OCI-LY7 (cell line): Measurements from ENCODE around the gene PTPRM. TPM values are rescaled to one million over a fixed set of nuclear protein-coding genes. Genes with fewer than 3 reads are reported as not detected.

Source experiments
- BruUV-seq: library from RNA; stranded (reverse); fragments of 400-500 nt; replicated peaks from 2 replicates; lab custom pipeline; 2021; lab: Mats Ljungman, UMichigan
- CTCF ChIA-PET: fragments of 300-600 bp; sonication (Branson Sonifier 250); formaldehyde crosslinking; loops from one replicate; lab custom pipeline; 2022; ENCODE audit warnings: antibody characterized with exemption; ENCODE audit not compliant: unreplicated experiment; lab: Charles Lee
- POLR2A ChIA-PET: fragments of 300-600 bp; sonication (Branson Sonifier 250); formaldehyde crosslinking; loops from one replicate; lab custom pipeline; 2022; ENCODE audit warnings: antibody characterized with exemption; lab: Charles Lee
- DNase-seq: peaks from one replicate; pipeline ENCODE4 v3.0.0-alpha.2; 2015; ENCODE audit warnings: low spot score
- H2AFZ ChIP-seq: fragments of 200-600 bp; sonication (generic), shearing (Covaris generic); 2 replicates; pipeline ENCODE4 v1.6.1; 2014; ENCODE audit warnings: mild to moderate bottlenecking, antibody characterized with exemption, low read length, moderate library complexity
- H3K27ac ChIP-seq: fragments of 200-600 bp; sonication (generic); 2 replicates; pipeline ENCODE4 v1.5.1; 2014; ENCODE audit warnings: mixed run types, low read depth, mild to moderate bottlenecking, moderate library complexity, low read length, inconsistent platforms; ENCODE audit not compliant: poor library complexity, severe bottlenecking
- H3K36me3 ChIP-seq: fragments of 200-600 bp; sonication (generic); 2 replicates; pipeline ENCODE4 v1.6.1; 2014; ENCODE audit warnings: mild to moderate bottlenecking, antibody characterized with exemption, low read length, moderate library complexity, mixed read lengths; ENCODE audit not compliant: insufficient read depth
- H3K4me1 ChIP-seq: fragments of 200-600 bp; sonication (generic); 2 replicates; pipeline ENCODE4 v1.5.1; 2014; ENCODE audit warnings: mild to moderate bottlenecking, low read length; ENCODE audit not compliant: insufficient read depth, poor library complexity, severe bottlenecking
- H3K4me2 ChIP-seq: fragments of 200-600 bp; sonication (generic); 2 replicates; pipeline ENCODE4 v1.6.1; 2014; ENCODE audit warnings: mild to moderate bottlenecking, low read length
- H3K4me3 ChIP-seq: fragments of 200-600 bp; sonication (generic); 2 replicates; pipeline ENCODE4 v1.5.1; 2014; ENCODE audit warnings: mild to moderate bottlenecking, low read depth, low read length; ENCODE audit not compliant: poor library complexity, severe bottlenecking
- H3K79me2 ChIP-seq: fragments of 200-600 bp; sonication (generic); 2 replicates; pipeline ENCODE4 v1.6.1; 2016; ENCODE audit warnings: low read depth, mild to moderate bottlenecking, low read length, moderate library complexity, mixed read lengths; ENCODE audit not compliant: insufficient read depth
- H3K9me2 ChIP-seq: fragments of 200-600 bp; sonication (generic); 2 replicates; pipeline ENCODE4 v1.6.1; 2016; ENCODE audit warnings: mild to moderate bottlenecking, low read length, mixed read lengths; ENCODE audit not compliant: insufficient read depth
- H3K9me3 ChIP-seq: fragments of 200-600 bp; sonication (generic); 2 replicates; pipeline ENCODE4 v1.6.1; 2014; ENCODE audit warnings: mild to moderate bottlenecking, mixed run types, low read length, mixed read lengths
- H4K20me1 ChIP-seq: fragments of 200-600 bp; sonication (generic); 2 replicates; pipeline ENCODE4 v1.6.1; 2014; ENCODE audit warnings: mild to moderate bottlenecking, antibody characterized with exemption, low read length, moderate library complexity, mixed read lengths; ENCODE audit not compliant: insufficient read depth
- EZH2phosphoT487 ChIP-seq: fragments of 200-600 bp; sonication (generic); IDR thresholded peaks from 2 replicates; pipeline ENCODE4 v1.6.1; 2018; ENCODE audit warnings: low read depth, borderline replicate concordance, mild to moderate bottlenecking, mixed run types, antibody characterized with exemption, low read length, moderate library complexity, mixed read lengths
- intact Hi-C: fragments of 100-400 bp; cut with micrococcal nuclease; formaldehyde crosslinking; loops from one replicate; pipeline ENCODE4 v1.10.0; 2022; ENCODE audit not compliant: unreplicated experiment
- total RNA-seq, 2 experiments: library from RNA; depleted of rRNA in 1 of 2; stranded (reverse); fragments of >200 nt in 1 of 2; shearing (Covaris generic) in 1 of 2; gene quantifications; 2 replicates each; pipeline ENCODE4 v1.2.3, GENCODE V29; 2014 to 2022
- TF ChIP-seq, protein P1 (sequence below): fragments of 200-600 bp; sonication (generic); conservative IDR thresholded peaks from 2 replicates; pipeline ENCODE4 v1.5.1; 2014; ENCODE audit warnings: mild to moderate bottlenecking, antibody characterized with exemption, low read length, moderate library complexity, mixed read lengths

PTPRM gene
- total RNA-seq, 2 experiments from 2014 or later, result not detected

DNA sequence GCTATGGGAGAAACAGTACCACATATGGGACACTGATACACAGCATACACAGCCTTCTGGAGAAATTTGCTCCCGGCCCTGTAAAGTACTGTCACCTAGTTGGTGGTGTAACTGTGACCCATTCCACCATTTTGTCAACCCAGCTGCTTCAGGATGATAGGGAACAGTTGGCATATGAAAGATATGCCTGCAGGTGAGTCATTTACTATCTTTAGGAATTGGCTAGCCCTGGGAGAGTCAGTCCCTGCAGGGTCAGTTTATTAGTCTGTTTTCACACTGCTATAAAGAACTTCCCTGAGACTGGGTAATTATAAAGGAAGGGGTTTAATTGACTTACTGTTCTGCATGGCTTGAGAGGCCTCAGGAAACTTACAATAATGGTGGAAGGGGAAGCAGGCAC, 30.0 kb upstream of the PTPRM start:
- H3K27ac ChIP-seq, result no peak overlapping the region
- no peaks in the 10 kb centered on the region for H4K20me1 ChIP-seq
- no peak overlapping the region for H3K4me3 ChIP-seq
- H3K4me2 ChIP-seq, result no peak overlapping the region
- no peak for TF ChIP-seq EZH2phosphoT487
- TF ChIP-seq, protein P1, sequence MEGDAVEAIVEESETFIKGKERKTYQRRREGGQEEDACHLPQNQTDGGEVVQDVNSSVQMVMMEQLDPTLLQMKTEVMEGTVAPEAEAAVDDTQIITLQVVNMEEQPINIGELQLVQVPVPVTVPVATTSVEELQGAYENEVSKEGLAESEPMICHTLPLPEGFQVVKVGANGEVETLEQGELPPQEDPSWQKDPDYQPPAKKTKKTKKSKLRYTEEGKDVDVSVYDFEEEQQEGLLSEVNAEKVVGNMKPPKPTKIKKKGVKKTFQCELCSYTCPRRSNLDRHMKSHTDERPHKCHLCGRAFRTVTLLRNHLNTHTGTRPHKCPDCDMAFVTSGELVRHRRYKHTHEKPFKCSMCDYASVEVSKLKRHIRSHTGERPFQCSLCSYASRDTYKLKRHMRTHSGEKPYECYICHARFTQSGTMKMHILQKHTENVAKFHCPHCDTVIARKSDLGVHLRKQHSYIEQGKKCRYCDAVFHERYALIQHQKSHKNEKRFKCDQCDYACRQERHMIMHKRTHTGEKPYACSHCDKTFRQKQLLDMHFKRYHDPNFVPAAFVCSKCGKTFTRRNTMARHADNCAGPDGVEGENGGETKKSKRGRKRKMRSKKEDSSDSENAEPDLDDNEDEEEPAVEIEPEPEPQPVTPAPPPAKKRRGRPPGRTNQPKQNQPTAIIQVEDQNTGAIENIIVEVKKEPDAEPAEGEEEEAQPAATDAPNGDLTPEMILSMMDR, result no peak
- intact Hi-C loops, result no loop called here
- H2AFZ ChIP-seq, result no peak overlapping the region
- H3K9me2 ChIP-seq, result no peaks in the 10 kb centered on the region
- no TSS peak for BruUV-seq
- H3K4me1 ChIP-seq, result no peaks in the 10 kb centered on the region
- H3K79me2 ChIP-seq, result no peaks in the 10 kb centered on the region
- no peaks in the 10 kb centered on the region for H3K36me3 ChIP-seq
- no peaks in the 10 kb centered on the region for H3K9me3 ChIP-seq
- CTCF ChIA-PET, result no interaction called here
- DNase-seq, result no peak
- POLR2A ChIA-PET, result no interaction called here

DNA sequence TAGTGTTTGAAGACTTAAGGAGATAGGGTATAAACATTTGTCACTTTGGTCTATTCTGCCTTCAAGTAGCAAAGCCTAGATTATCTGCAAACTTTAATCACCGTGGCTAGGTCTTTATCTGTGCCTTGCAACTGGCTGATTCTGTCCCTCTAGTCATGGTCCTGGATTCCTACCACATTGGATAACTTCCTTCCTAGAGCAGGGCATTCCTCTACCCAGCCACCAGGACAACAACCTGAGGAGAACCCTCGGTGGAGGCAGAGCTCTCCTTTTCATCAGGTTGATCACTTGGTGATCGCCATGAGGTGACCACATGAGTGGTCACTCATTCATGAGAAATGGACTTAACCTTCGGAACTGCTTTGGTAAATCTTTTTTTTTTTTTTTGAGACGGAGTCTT, 25.3 kb upstream of the PTPRM start:
- Histone ChIP-seq H3K36me3 (no peaks in the 10 kb centered on the region), H3K79me2 (no peaks in the 10 kb centered on the region), H3K4me2 (no peak overlapping the region), H2AFZ (no peak overlapping the region), H3K9me3 (no peaks in the 10 kb centered on the region), H3K9me2 (no peaks in the 10 kb centered on the region), H3K4me3 (no peak overlapping the region), H3K27ac (no peak overlapping the region), H4K20me1 (no peaks in the 10 kb centered on the region), H3K4me1 (no peaks in the 10 kb centered on the region)
- DNase-seq, result no peak
- intact Hi-C loops, result no loop called here
- BruUV-seq, result no TSS peak
- ChIA-PET CTCF (no interaction called here), POLR2A (no interaction called here)
- TF ChIP-seq, protein P1, result no peak
- TF ChIP-seq EZH2phosphoT487, result no peak

DNA sequence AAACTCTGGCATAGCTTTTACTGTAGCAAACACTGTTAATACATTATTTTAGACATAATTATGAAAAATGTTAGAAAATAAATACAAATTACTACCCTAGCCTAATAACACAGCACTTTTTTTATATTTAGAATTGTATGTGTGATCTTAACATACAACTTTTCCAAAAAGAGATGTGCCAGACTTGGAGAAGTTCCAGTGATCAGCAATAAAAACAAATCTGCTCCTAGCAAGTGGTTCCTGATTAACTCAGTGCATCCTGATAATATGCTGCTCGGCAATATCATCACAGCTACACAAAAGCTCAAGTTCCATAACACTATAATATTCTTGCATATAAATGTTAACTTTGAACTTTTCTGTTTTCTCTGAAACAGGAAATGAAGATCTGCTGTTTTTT, 22.4 kb upstream of the PTPRM start:
- intact Hi-C loops, result no loop called here
- Histone ChIP-seq H3K4me1 (no peaks in the 10 kb centered on the region), H3K79me2 (no peaks in the 10 kb centered on the region), H3K4me3 (no peak overlapping the region), H3K27ac (no peak overlapping the region), H3K36me3 (no peaks in the 10 kb centered on the region), H3K4me2 (no peak overlapping the region), H3K9me3 (no peaks in the 10 kb centered on the region), H2AFZ (no peak overlapping the region), H4K20me1 (no peaks in the 10 kb centered on the region), H3K9me2 (no peaks in the 10 kb centered on the region)
- no peak for DNase-seq
- BruUV-seq, result no TSS peak
- no peak for TF ChIP-seq EZH2phosphoT487
- TF ChIP-seq, protein P1, result no peak
- CTCF ChIA-PET, result no interaction called here
- POLR2A ChIA-PET, result interaction anchor here (0.6 kb wide), 1 partner anchor 9 kb away, joined by 7 read pairs; no protein-coding TSS in a partner anchor
